Measurements from ENCODE around the gene UCHL5. TPM values are rescaled to one million over a fixed set of nuclear protein-coding genes. Genes with fewer than 3 reads are reported as not detected.

Gene UCHL5
- total and polyA plus RNA-seq, 2 donors (not counting 1 experiment from before 2014, with no cell fraction given): 19.5 to 29.6 TPM

DNA sequence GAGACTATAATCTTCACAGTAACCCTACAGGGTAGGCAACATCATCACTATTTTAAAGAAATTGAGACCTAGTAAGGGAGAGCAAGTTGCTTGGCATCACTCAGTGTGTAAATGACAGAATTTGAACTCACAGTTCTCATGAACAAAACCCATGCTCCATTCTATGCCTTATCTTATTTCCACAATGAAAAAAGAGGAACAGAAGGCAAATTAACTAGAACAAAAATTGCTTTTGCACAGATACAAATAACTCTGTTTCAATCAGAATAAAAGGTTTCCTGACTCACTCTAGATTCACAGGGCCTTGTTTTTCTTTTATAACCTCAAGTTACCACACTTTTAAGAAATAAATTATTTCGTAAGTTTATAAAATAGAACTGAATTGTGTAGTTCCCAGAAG, 90.1 kb downstream of the UCHL5 start:
- H4K20me1 ChIP-seq (ENCODE audit: control insufficient read depth, extremely low read depth, insufficient read depth, low read length): no peaks in the 10 kb centered on the region
- H3K9ac ChIP-seq (ENCODE audit: insufficient read depth, low read length): no peak overlapping the region
- H3K4me3 ChIP-seq (replicated peaks in 1 of 4; ENCODE audit: control extremely low read depth in 1 of 4, insufficient read depth in 1 of 4, low read depth in 3 of 4, low read length in 4 of 4): no peak overlapping the region
- H3K4me2 ChIP-seq (ENCODE audit: extremely low read depth, insufficient read depth, low read length): no peak overlapping the region
- H3K36me3 ChIP-seq (ENCODE audit: control insufficient read depth, insufficient read depth, low read length): no peaks in the 10 kb centered on the region
- no peaks in the 10 kb centered on the region for H3K4me1 ChIP-seq (ENCODE audit: control insufficient read depth, extremely low read depth, insufficient read depth, low read length)
- no peak overlapping the region for H2AFZ ChIP-seq (ENCODE audit: low read length)
- H3K27me3 ChIP-seq (ENCODE audit: control insufficient read depth, insufficient read depth, low read length): no peaks in the 10 kb centered on the region
- H3K9me3 ChIP-seq (ENCODE audit: control insufficient read depth, insufficient read depth, low read depth, low read length): no peaks in the 10 kb centered on the region
- no peaks in the 10 kb centered on the region for H3K79me2 ChIP-seq (ENCODE audit: control insufficient read depth, insufficient read depth, low read length)
- H3K27ac ChIP-seq (ENCODE audit: insufficient read depth, low read length): no peak overlapping the region
- no peak for TF ChIP-seq EZH2 (IDR thresholded peaks at IDR 0.05; ENCODE audit: low read length, missing control alignments)
- TF ChIP-seq, protein P1, sequence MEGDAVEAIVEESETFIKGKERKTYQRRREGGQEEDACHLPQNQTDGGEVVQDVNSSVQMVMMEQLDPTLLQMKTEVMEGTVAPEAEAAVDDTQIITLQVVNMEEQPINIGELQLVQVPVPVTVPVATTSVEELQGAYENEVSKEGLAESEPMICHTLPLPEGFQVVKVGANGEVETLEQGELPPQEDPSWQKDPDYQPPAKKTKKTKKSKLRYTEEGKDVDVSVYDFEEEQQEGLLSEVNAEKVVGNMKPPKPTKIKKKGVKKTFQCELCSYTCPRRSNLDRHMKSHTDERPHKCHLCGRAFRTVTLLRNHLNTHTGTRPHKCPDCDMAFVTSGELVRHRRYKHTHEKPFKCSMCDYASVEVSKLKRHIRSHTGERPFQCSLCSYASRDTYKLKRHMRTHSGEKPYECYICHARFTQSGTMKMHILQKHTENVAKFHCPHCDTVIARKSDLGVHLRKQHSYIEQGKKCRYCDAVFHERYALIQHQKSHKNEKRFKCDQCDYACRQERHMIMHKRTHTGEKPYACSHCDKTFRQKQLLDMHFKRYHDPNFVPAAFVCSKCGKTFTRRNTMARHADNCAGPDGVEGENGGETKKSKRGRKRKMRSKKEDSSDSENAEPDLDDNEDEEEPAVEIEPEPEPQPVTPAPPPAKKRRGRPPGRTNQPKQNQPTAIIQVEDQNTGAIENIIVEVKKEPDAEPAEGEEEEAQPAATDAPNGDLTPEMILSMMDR (conservative IDR thresholded peaks at IDR 0.05 in 1 of 2, IDR thresholded peaks at IDR 0.05 in 1 of 2; ENCODE audit: low read depth in 1 of 2, low read length in 2 of 2): no peak
- DNase-seq (ENCODE audit: low read depth in 2 of 2): peak in 1 of 2 donors; percentile 12

- TF ChIP-seq EZH2 (IDR thresholded peaks at IDR 0.05; ENCODE audit: low read length, missing control alignments): no peak
- TF ChIP-seq, protein P1 (conservative IDR thresholded peaks at IDR 0.05 in 1 of 2, IDR thresholded peaks at IDR 0.05 in 1 of 2; ENCODE audit: low read depth in 1 of 2, low read length in 2 of 2): no peak
- no peak for DNase-seq (ENCODE audit: low read depth in 2 of 2)
- Histone ChIP-seq H3K79me2 (ENCODE audit: control insufficient read depth, insufficient read depth, low read length) (no peaks in the 10 kb centered on the region), H4K20me1 (ENCODE audit: control insufficient read depth, extremely low read depth, insufficient read depth, low read length) (no peaks in the 10 kb centered on the region), H3K27ac (ENCODE audit: insufficient read depth, low read length) (no peak overlapping the region), H3K4me2 (ENCODE audit: extremely low read depth, insufficient read depth, low read length) (no peak overlapping the region), H3K9ac (ENCODE audit: insufficient read depth, low read length) (no peak overlapping the region), H2AFZ (ENCODE audit: low read length) (no peak overlapping the region), H3K4me1 (ENCODE audit: control insufficient read depth, extremely low read depth, insufficient read depth, low read length) (no peaks in the 10 kb centered on the region), H3K36me3 (ENCODE audit: control insufficient read depth, insufficient read depth, low read length) (no peaks in the 10 kb centered on the region), H3K27me3 (ENCODE audit: control insufficient read depth, insufficient read depth, low read length) (no peaks in the 10 kb centered on the region), H3K9me3 (ENCODE audit: control insufficient read depth, insufficient read depth, low read depth, low read length) (no peaks in the 10 kb centered on the region), H3K4me3 (replicated peaks in 1 of 4; ENCODE audit: control extremely low read depth in 1 of 4, insufficient read depth in 1 of 4, low read depth in 3 of 4, low read length in 4 of 4) (no peak overlapping the region)
Measured at GRCh38 chr1:192968323-192968722, 90.8 kb downstream of the UCHL5 start.

GRCh38 chr1:192967901-192968300, 91.3 kb downstream of the UCHL5 start:
- TF ChIP-seq, protein P1 (conservative IDR thresholded peaks at IDR 0.05 in 1 of 2, IDR thresholded peaks at IDR 0.05 in 1 of 2; ENCODE audit: low read depth in 1 of 2, low read length in 2 of 2): no peak
- TF ChIP-seq EZH2 (IDR thresholded peaks at IDR 0.05; ENCODE audit: low read length, missing control alignments): no peak
- Histone ChIP-seq H2AFZ (ENCODE audit: low read length) (no peak overlapping the region), H3K79me2 (ENCODE audit: control insufficient read depth, insufficient read depth, low read length) (no peaks in the 10 kb centered on the region), H3K4me2 (ENCODE audit: extremely low read depth, insufficient read depth, low read length) (no peak overlapping the region), H3K4me3 (replicated peaks in 1 of 4; ENCODE audit: control extremely low read depth in 1 of 4, insufficient read depth in 1 of 4, low read depth in 3 of 4, low read length in 4 of 4) (no peak overlapping the region), H3K4me1 (ENCODE audit: control insufficient read depth, extremely low read depth, insufficient read depth, low read length) (no peaks in the 10 kb centered on the region), H3K36me3 (ENCODE audit: control insufficient read depth, insufficient read depth, low read length) (no peaks in the 10 kb centered on the region), H3K9me3 (ENCODE audit: control insufficient read depth, insufficient read depth, low read depth, low read length) (no peaks in the 10 kb centered on the region), H4K20me1 (ENCODE audit: control insufficient read depth, extremely low read depth, insufficient read depth, low read length) (no peaks in the 10 kb centered on the region), H3K27me3 (ENCODE audit: control insufficient read depth, insufficient read depth, low read length) (no peaks in the 10 kb centered on the region), H3K9ac (ENCODE audit: insufficient read depth, low read length) (no peak overlapping the region), H3K27ac (ENCODE audit: insufficient read depth, low read length) (no peak overlapping the region)
- DNase-seq (ENCODE audit: low read depth in 2 of 2): peak in 1 of 2 donors; percentile 10

Data from fibroblast of lung (primary cell).